Measurements from ENCODE around the gene TNFAIP8. TPM values are rescaled to one million over a fixed set of nuclear protein-coding genes. Genes with fewer than 3 reads are reported as not detected.
A peak's percentile ranks its signal among the peaks of the same experiment; 100 is the strongest.

Gene TNFAIP8
- total RNA-seq (100 to 1,000 TPM; 130 to 140 TPM), total RNA-seq (255 to 256 reads per million in 2 donors)

GRCh38 chr5:119355685-119356611 is at the start of gene TNFAIP8:
Gene TNFAIP8 (plus strand): TSS chr5:119356019. CDS start chr5:119356091, 72 bp downstream.
- Mint-ChIP-seq H3K4me3 (peak within 1 kb of the TSS; percentile 97), H3K27me3 (no peaks in the 10 kb centered on the region), H3K27ac (peak within 1 kb of the TSS; percentile 98), H3K4me1 (peaks cover 73% of the 10 kb centered on the region), H3K36me3 (ENCODE audit: low read depth) (peaks cover 2% of the 10 kb centered on the region)
- ATAC-seq: peak; percentile 46
- no peaks in the 10 kb centered on the region for H3K9me3 ChIP-seq (ENCODE audit: control insufficient read depth, low read length, poor library complexity, severe bottlenecking)
- peak; percentile 25 to 48 (median 39) for DNase-seq

- ATAC-seq (no peak), DNase-seq (no peak)
- Mint-ChIP-seq H3K27me3 (no peaks in the 10 kb centered on the region), H3K36me3 (ENCODE audit: low read depth) (peaks cover 3% of the 10 kb centered on the region), H3K27ac (peak overlapping the region; percentile 96), H3K4me3 (no peak overlapping the region), H3K4me1 (peaks cover 72% of the 10 kb centered on the region)
- H3K9me3 ChIP-seq (ENCODE audit: control insufficient read depth, low read length, poor library complexity, severe bottlenecking): no peaks in the 10 kb centered on the region
Measured at GRCh38 chr5:119307170-119307569, 48.6 kb upstream of the TNFAIP8 start.

GRCh38 chr5:119309326-119309725 is 46.5 kb upstream of the TNFAIP8 start:
- ATAC-seq: peak; percentile 25
- H3K9me3 ChIP-seq (ENCODE audit: control insufficient read depth, low read length, poor library complexity, severe bottlenecking): no peaks in the 10 kb centered on the region
- Mint-ChIP-seq H3K27me3 (no peaks in the 10 kb centered on the region), H3K4me1 (peaks cover 64% of the 10 kb centered on the region), H3K27ac (peak overlapping the region; percentile 96), H3K4me3 (peak overlapping the region; percentile 83), H3K36me3 (ENCODE audit: low read depth) (peaks cover under 1% of the 10 kb centered on the region)
- no peak for DNase-seq

- Mint-ChIP-seq H3K4me3 (no peak overlapping the region), H3K36me3 (ENCODE audit: low read depth) (no peaks in the 10 kb centered on the region), H3K27me3 (no peaks in the 10 kb centered on the region), H3K27ac (peak overlapping the region; percentile 93), H3K4me1 (peaks cover 70% of the 10 kb centered on the region)
- H3K9me3 ChIP-seq (ENCODE audit: control insufficient read depth, low read length, poor library complexity, severe bottlenecking): no peaks in the 10 kb centered on the region
- ATAC-seq (no peak), DNase-seq (no peak)
Measured at GRCh38 chr5:119311688-119312087, 44.1 kb upstream of the TNFAIP8 start.

GRCh38 chr5:119312403-119312802 is 43.4 kb upstream of the TNFAIP8 start:
- peaks cover 72% of the 10 kb centered on the region for H3K4me1 Mint-ChIP-seq
- no peak for DNase-seq
- peak overlapping the region; percentile 93 for H3K27ac Mint-ChIP-seq
- no peaks in the 10 kb centered on the region for H3K36me3 Mint-ChIP-seq (ENCODE audit: low read depth)
- no peaks in the 10 kb centered on the region for H3K27me3 Mint-ChIP-seq
- ATAC-seq: no peak
- no peak overlapping the region for H3K4me3 Mint-ChIP-seq
- H3K9me3 ChIP-seq (ENCODE audit: control insufficient read depth, low read length, poor library complexity, severe bottlenecking): no peaks in the 10 kb centered on the region

- peak overlapping the region; percentile 93 for H3K27ac Mint-ChIP-seq
- ATAC-seq: no peak
- no peak overlapping the region for H3K4me3 Mint-ChIP-seq
- H3K36me3 Mint-ChIP-seq (ENCODE audit: low read depth): no peaks in the 10 kb centered on the region
- H3K27me3 Mint-ChIP-seq: no peaks in the 10 kb centered on the region
- DNase-seq: no peak
- H3K4me1 Mint-ChIP-seq: peaks cover 74% of the 10 kb centered on the region
- no peaks in the 10 kb centered on the region for H3K9me3 ChIP-seq (ENCODE audit: control insufficient read depth, low read length, poor library complexity, severe bottlenecking)
Measured at GRCh38 chr5:119313197-119313596, 42.6 kb upstream of the TNFAIP8 start.

GRCh38 chr5:119313658-119314605 is 41.9 kb upstream of the TNFAIP8 start:
- H3K27ac Mint-ChIP-seq: peak overlapping the region; percentile 93
- DNase-seq: no peak
- H3K27me3 Mint-ChIP-seq: no peaks in the 10 kb centered on the region
- no peaks in the 10 kb centered on the region for H3K9me3 ChIP-seq (ENCODE audit: control insufficient read depth, low read length, poor library complexity, severe bottlenecking)
- H3K4me3 Mint-ChIP-seq: no peak overlapping the region
- ATAC-seq: no peak
- no peaks in the 10 kb centered on the region for H3K36me3 Mint-ChIP-seq (ENCODE audit: low read depth)
- peaks cover 72% of the 10 kb centered on the region for H3K4me1 Mint-ChIP-seq

GRCh38 chr5:119315516-119315949 is 40.3 kb upstream of the TNFAIP8 start:
- peak overlapping the region; percentile 93 for H3K27ac Mint-ChIP-seq
- ATAC-seq (peak; percentile 83), DNase-seq (no peak)
- peak overlapping the region; percentile 63 for H3K4me3 Mint-ChIP-seq
- H3K36me3 Mint-ChIP-seq (ENCODE audit: low read depth): peaks cover 2% of the 10 kb centered on the region
- peaks cover 72% of the 10 kb centered on the region for H3K4me1 Mint-ChIP-seq
- H3K9me3 ChIP-seq (ENCODE audit: control insufficient read depth, low read length, poor library complexity, severe bottlenecking): no peaks in the 10 kb centered on the region
- no peaks in the 10 kb centered on the region for H3K27me3 Mint-ChIP-seq

- H3K4me1 Mint-ChIP-seq: peaks cover 73% of the 10 kb centered on the region
- H3K36me3 Mint-ChIP-seq (ENCODE audit: low read depth): peaks cover 3% of the 10 kb centered on the region
- DNase-seq (no peak), ATAC-seq (peak; percentile 7)
- no peaks in the 10 kb centered on the region for H3K9me3 ChIP-seq (ENCODE audit: control insufficient read depth, low read length, poor library complexity, severe bottlenecking)
- peak overlapping the region; percentile 93 for H3K27ac Mint-ChIP-seq
- no peaks in the 10 kb centered on the region for H3K27me3 Mint-ChIP-seq
- H3K4me3 Mint-ChIP-seq: no peak overlapping the region
Measured at GRCh38 chr5:119316086-119316485, 39.7 kb upstream of the TNFAIP8 start.

GRCh38 chr5:119316906-119317305 is 38.9 kb upstream of the TNFAIP8 start:
- peaks cover 3% of the 10 kb centered on the region for H3K36me3 Mint-ChIP-seq (ENCODE audit: low read depth)
- H3K4me3 Mint-ChIP-seq: no peak overlapping the region
- H3K4me1 Mint-ChIP-seq: peaks cover 75% of the 10 kb centered on the region

GRCh38 chr5:119318256-119318894 is 37.4 kb upstream of the TNFAIP8 start:
- peak overlapping the region; percentile 99 for H3K27ac Mint-ChIP-seq
- DNase-seq (no peak), ATAC-seq (peak; percentile 59)
- H3K36me3 Mint-ChIP-seq (ENCODE audit: low read depth): peaks cover 7% of the 10 kb centered on the region
- H3K4me1 Mint-ChIP-seq: peaks cover 81% of the 10 kb centered on the region
- no peaks in the 10 kb centered on the region for H3K9me3 ChIP-seq (ENCODE audit: control insufficient read depth, low read length, poor library complexity, severe bottlenecking)
- H3K4me3 Mint-ChIP-seq: peak overlapping the region; percentile 67
- H3K27me3 Mint-ChIP-seq: no peaks in the 10 kb centered on the region

More at GRCh38 chr5:119316906-119317305, 38.9 kb upstream of the TNFAIP8 start:
- ATAC-seq: no peak
- Mint-ChIP-seq H3K27me3 (no peaks in the 10 kb centered on the region), H3K27ac (peak overlapping the region; percentile 93)
- H3K9me3 ChIP-seq (ENCODE audit: control insufficient read depth, low read length, poor library complexity, severe bottlenecking): no peaks in the 10 kb centered on the region
- no peak for DNase-seq

GRCh38 chr5:119319401-119319800 is 36.4 kb upstream of the TNFAIP8 start:
- peak overlapping the region; percentile 66 for H3K4me3 Mint-ChIP-seq
- H3K36me3 Mint-ChIP-seq (ENCODE audit: low read depth): peaks cover 7% of the 10 kb centered on the region
- H3K27ac Mint-ChIP-seq: peak overlapping the region; percentile 99

More at GRCh38 chr5:119319401-119319800, 36.4 kb upstream of the TNFAIP8 start:
- DNase-seq (no peak), ATAC-seq (no peak)
- no peaks in the 10 kb centered on the region for H3K9me3 ChIP-seq (ENCODE audit: control insufficient read depth, low read length, poor library complexity, severe bottlenecking)
- Mint-ChIP-seq H3K4me1 (peaks cover 79% of the 10 kb centered on the region), H3K27me3 (no peaks in the 10 kb centered on the region)

Measured in T-helper 17 cell (primary cell).